ENCODE measurements around the gene MTX1. TPM values are rescaled to one million over a fixed set of nuclear protein-coding genes. Genes with fewer than 3 reads are reported as not detected.

MTX1 gene
- total and polyA plus RNA-seq, 2 experiments from 2014 or later = 77.7 to 106 TPM

- TF ChIP-seq CREB1 (CRISPR knock-in tag; IDR thresholded peaks at IDR 0.05; ENCODE audit: low read depth) (no peak), POLR2AphosphoS5 (IDR thresholded peaks at IDR 0.05; ENCODE audit: low read depth) (no peak), ZNF114 (CRISPR knock-in tag; IDR thresholded peaks at IDR 0.05) (no peak), ETS1 (IDR thresholded peaks at IDR 0.05) (no peak), NANOG (IDR thresholded peaks at IDR 0.05; ENCODE audit: borderline replicate concordance) (no peak)
These were observed 23.4 kb upstream of the MTX1 start (continued) for GRCh38 chr1:155184835-155185782.

- Histone ChIP-seq H3K4me2 (peak overlapping the region; percentile 43; the same call in 1 of the 2 replicates), H3K9me2 (ENCODE audit: insufficient read depth) (no peaks in the 10 kb centered on the region), H3F3A (replicated peaks; ENCODE audit: low read depth) (0 out of 2 replicates have a peak, but pooled peaks cover 3% of the 10 kb centered on the region), H4K20me1 (replicated peaks; ENCODE audit: insufficient read depth) (no peaks in the 10 kb centered on the region), H2AFZ (no peak overlapping the region), H3K27ac (ENCODE audit: low read depth) (no peak overlapping the region), H3K27me3 (ENCODE audit: insufficient read depth) (no peaks in the 10 kb centered on the region), H3K36me3 (ENCODE audit: insufficient read depth) (no peaks in the 10 kb centered on the region), H3K4me3 (no peak overlapping the region), H3K4me1 (ENCODE audit: insufficient read depth) (peaks cover 17% of the 10 kb centered on the region), H3K79me2 (replicated peaks; ENCODE audit: insufficient read depth) (no peaks in the 10 kb centered on the region)
- Mint-ChIP-seq H3K27me3 (ENCODE audit: insufficient read depth, low read depth, poor library complexity) (peaks cover 20% of the 10 kb centered on the region), H3K4me1 (peaks cover 30% of the 10 kb centered on the region), H3K27ac (peak overlapping the region; percentile 44), H3K36me3 (ENCODE audit: low read depth) (peaks cover 23% of the 10 kb centered on the region), H3K4me3 (peak overlapping the region; percentile 11; the same call in 1 of the 3 replicates), H3K9me3 (0 out of 3 replicates have a peak, but pooled peaks cover 2% of the 10 kb centered on the region)
- DNase-seq (ENCODE audit: low spot score) = no peak
- no peak for ATAC-seq
- TF ChIP-seq REST (IDR thresholded peaks at IDR 0.05; ENCODE audit: unreplicated experiment) (no peak), NANOG (IDR thresholded peaks at IDR 0.05; ENCODE audit: borderline replicate concordance) (no peak), ETS1 (IDR thresholded peaks at IDR 0.05) (no peak), STAT1 (IDR thresholded peaks at IDR 0.05; ENCODE audit: unreplicated experiment) (no peak), EZH2 (IDR thresholded peaks at IDR 0.05; ENCODE audit: low read depth, unreplicated experiment) (no peak), ZNF462 (CRISPR knock-in tag; IDR thresholded peaks at IDR 0.05) (no peak), JUNB (IDR thresholded peaks at IDR 0.05; ENCODE audit: unreplicated experiment) (no peak), POLR2AphosphoS5 (IDR thresholded peaks at IDR 0.05; ENCODE audit: low read depth) (no peak), ZNF114 (CRISPR knock-in tag; IDR thresholded peaks at IDR 0.05) (no peak), CREB1 (CRISPR knock-in tag; IDR thresholded peaks at IDR 0.05; ENCODE audit: low read depth) (no peak), EZH2phosphoT487 (IDR thresholded peaks at IDR 0.05; ENCODE audit: unreplicated experiment) (no peak)
These were observed 22.8 kb upstream of the MTX1 start for GRCh38 chr1:155185783-155186066.
